ENCODE data around the gene RPAP3.
"Not testable (repeated sequence)": the region's sequence is repeated elsewhere in the genome, so short reads cannot be mapped to it uniquely, and the experiment has no call there.

RPAP3 gene

GRCh38 chr12:47717443-47718193 lies 11.8 kb upstream of the RPAP3 start:
- peak; percentile 38 for DNase-seq

GRCh38 chr12:47717046-47717442 lies 11.2 kb upstream of the RPAP3 start:
- no peak for DNase-seq

GRCh38 chr12:47715877-47716548 lies 10.2 kb upstream of the RPAP3 start:
- no peak for DNase-seq

- DNase-seq, result peak; percentile 80
These were observed 9.6 kb upstream of the RPAP3 start for GRCh38 chr12:47715393-47715876.

GRCh38 chr12:47714826-47715386 lies 9.1 kb upstream of the RPAP3 start:
- DNase-seq, result no peak

GRCh38 chr12:47712171-47712570 lies 6.3 kb upstream of the RPAP3 start:
- no peak for DNase-seq

GRCh38 chr12:47711448-47711847 lies 5.6 kb upstream of the RPAP3 start:
- no peak for DNase-seq

- DNase-seq, result no peak
These were observed 4.4 kb upstream of the RPAP3 start for GRCh38 chr12:47710278-47710677.

GRCh38 chr12:47709671-47710070 lies 3.8 kb upstream of the RPAP3 start:
- no peak for DNase-seq

GRCh38 chr12:47709237-47709636 lies 3.4 kb upstream of the RPAP3 start:
- no peak for DNase-seq

- no peak for DNase-seq
These were observed 2.2 kb upstream of the RPAP3 start for GRCh38 chr12:47707905-47708543.

GRCh38 chr12:47707355-47707754 lies 1.5 kb upstream of the RPAP3 start:
- no peak for DNase-seq

GRCh38 chr12:47705229-47705565 lies 633 bp downstream of the RPAP3 start:
- DNase-seq, result no peak

- DNase-seq, result no peak
These were observed 1.1 kb downstream of the RPAP3 start for GRCh38 chr12:47704719-47705118.

- no peak for DNase-seq
These were observed 5.6 kb downstream of the RPAP3 start for GRCh38 chr12:47700263-47700662.

- DNase-seq, result no peak
These were observed 7.2 kb downstream of the RPAP3 start for GRCh38 chr12:47698631-47699030.

- DNase-seq, result no peak
These were observed 7.8 kb downstream of the RPAP3 start for GRCh38 chr12:47698055-47698454.

GRCh38 chr12:47689215-47689614 lies 16.6 kb downstream of the RPAP3 start:
- no peak for DNase-seq

GRCh38 chr12:47687636-47688035 lies 18.2 kb downstream of the RPAP3 start:
- DNase-seq, result no peak

- DNase-seq, result no peak
These were observed 19.1 kb downstream of the RPAP3 start for GRCh38 chr12:47686645-47687240.

GRCh38 chr12:47679785-47680184 lies 26.0 kb downstream of the RPAP3 start:
- DNase-seq, result no peak

GRCh38 chr12:47672068-47672467 lies 33.8 kb downstream of the RPAP3 start:
- no peak for DNase-seq

- DNase-seq, result not testable (repeated sequence)
These were observed 37.9 kb downstream of the RPAP3 start for GRCh38 chr12:47667935-47668334.
